Hematopoietic multipotent progenitor cell (in vitro differentiated cells): ENCODE results near the gene PDGFA. TPM values are rescaled to one million over a fixed set of nuclear protein-coding genes. Genes with fewer than 3 reads are reported as not detected.

Experiments
- DNase-seq, 3 donors: peaks; one replicate each; pipeline ENCODE4 v3.0.0-alpha.2; 2011 to 2015; ENCODE audit warnings: low read depth in 2 of 3, low spot score in 2 of 3
- total RNA-seq: library from RNA; depleted of rRNA; stranded (reverse); fragments of >200 nt; gene quantifications from one replicate; pipeline ENCODE4 v1.2.3, GENCODE V29; 2012

Gene PDGFA
- total RNA-seq = 1.1 TPM

GRCh38 chr7:519484-520390 is at the start of gene PDGFA:
PDGFA (minus strand) TSS chr7:519846; CDS start chr7:519001, 845 bp downstream.
- peak in 2 of 3 donors; percentile 57 to 58 for DNase-seq

- DNase-seq = no peak
These were observed 48.6 kb upstream of the PDGFA start for GRCh38 chr7:568031-568951.

GRCh38 chr7:567305-567883 is 47.7 kb upstream of the PDGFA start:
- no peak for DNase-seq

- no peak for DNase-seq
These were observed 46.5 kb upstream of the PDGFA start for GRCh38 chr7:566100-566499.

GRCh38 chr7:564176-564865 is 44.7 kb upstream of the PDGFA start:
- DNase-seq = no peak

- no peak for DNase-seq
These were observed 44.1 kb upstream of the PDGFA start for GRCh38 chr7:563629-564170.

- no peak for DNase-seq
These were observed 43.4 kb upstream of the PDGFA start for GRCh38 chr7:562789-563628.

- no peak for DNase-seq
These were observed 42.7 kb upstream of the PDGFA start for GRCh38 chr7:562374-562675.

- DNase-seq = no peak
These were observed 42.2 kb upstream of the PDGFA start for GRCh38 chr7:561631-562373.

GRCh38 chr7:560966-561630 is 41.5 kb upstream of the PDGFA start:
- DNase-seq = no peak

GRCh38 chr7:559396-559705 is 39.7 kb upstream of the PDGFA start:
- no peak for DNase-seq

GRCh38 chr7:557558-557881 is 37.9 kb upstream of the PDGFA start:
- no peak for DNase-seq

- DNase-seq = no peak
These were observed 37.4 kb upstream of the PDGFA start for GRCh38 chr7:556837-557557.

GRCh38 chr7:556291-556826 is 36.7 kb upstream of the PDGFA start:
- no peak for DNase-seq

- no peak for DNase-seq
These were observed 36.0 kb upstream of the PDGFA start for GRCh38 chr7:555551-556160.

- DNase-seq = no peak
These were observed 34.0 kb upstream of the PDGFA start for GRCh38 chr7:553636-554111.
